Adrenal gland (tissue), 5 donors: ENCODE measurements around the gene SCO2.

Experiments
- CTCF ChIP-seq, 6 experiments: fragments of 450-650 bp in 4 of 6; fragments of 200-600 bp in 2 of 6; sonication (generic) in 1 of 6; IDR thresholded peaks; 1 replicate in 5 of 6; 2 replicates in 1 of 6; pipeline versions ENCODE4 v1.5.1 to v1.8.0; 2016 to 2021; ENCODE audit warnings: antibody characterized with exemption in 6 of 6, mild to moderate bottlenecking in 2 of 6, moderate library complexity in 1 of 6
- POLR2A ChIP-seq, 2 donors: fragments of 450-650 bp; IDR thresholded peaks; one replicate each; pipeline ENCODE4 v1.6.1; 2017; ENCODE audit warnings: antibody characterized with exemption in 2 of 2, mild to moderate bottlenecking in 2 of 2, moderate library complexity in 1 of 2
- donor health status: DM: no; HTN: no; CAD: no.

DNA sequence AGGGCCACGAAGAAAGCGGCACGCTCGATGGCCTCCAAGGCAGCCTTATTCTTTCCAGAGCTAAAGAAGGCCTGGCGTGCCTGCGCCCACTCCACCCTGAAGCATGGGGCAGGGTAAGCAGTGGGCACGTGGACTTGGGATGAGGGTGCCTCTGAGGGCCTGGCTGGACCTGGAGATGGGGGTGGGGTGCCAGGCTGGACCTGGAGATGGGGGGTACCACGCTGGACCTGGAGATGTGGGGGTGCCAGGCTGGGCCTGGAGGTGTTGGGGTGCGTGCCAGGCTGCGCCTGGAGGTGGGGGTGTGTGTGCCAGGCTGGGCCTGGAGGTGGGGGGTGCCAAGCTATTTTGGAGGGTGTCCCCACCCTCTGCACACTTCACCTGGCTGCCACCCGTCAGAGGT lies 47.6 kb upstream of the SCO2 start:
- TF ChIP-seq CTCF (IDR thresholded peaks at IDR 0.05) (no peak), POLR2A (IDR thresholded peaks at IDR 0.05) (no peak)
